ENCODE data around the gene SULT4A1.

Gene SULT4A1

GRCh38 chr22:43885319-43885671, 23.0 kb upstream of the SULT4A1 start:
- Histone ChIP-seq H3K4me1 (ENCODE audit: insufficient read depth, low read length, severe bottlenecking) (no peaks in the 10 kb centered on the region), H3F3A (ENCODE audit: insufficient read depth, low read length) (no peaks in the 10 kb centered on the region), H2AFZ (ENCODE audit: low read length) (no peak overlapping the region), H3K9ac (ENCODE audit: low read length) (no peak overlapping the region), H4K20me1 (ENCODE audit: insufficient read depth, low read length) (no peaks in the 10 kb centered on the region), H3K27me3 (ENCODE audit: insufficient read depth, low read length) (no peaks in the 10 kb centered on the region), H3K9me3 (ENCODE audit: low read length) (no peaks in the 10 kb centered on the region), H3K4me3 (ENCODE audit: low read depth, low read length, poor library complexity, severe bottlenecking) (no peak overlapping the region), H3K4me2 (ENCODE audit: low read length) (no peak overlapping the region), H3K79me2 (ENCODE audit: insufficient read depth, low read length) (no peaks in the 10 kb centered on the region), H3K27ac (ENCODE audit: low read depth, low read length, poor library complexity, severe bottlenecking) (no peak overlapping the region), H3K9me2 (ENCODE audit: low read depth, low read length) (no peaks in the 10 kb centered on the region), H3K36me3 (ENCODE audit: insufficient read depth, low read length) (no peaks in the 10 kb centered on the region)
- no peak for TF ChIP-seq EZH2 (IDR thresholded peaks at IDR 0.05; ENCODE audit: borderline replicate concordance, low read length)
- TF ChIP-seq CTCF (IDR thresholded peaks at IDR 0.05; ENCODE audit: low read length): no peak

DNA sequence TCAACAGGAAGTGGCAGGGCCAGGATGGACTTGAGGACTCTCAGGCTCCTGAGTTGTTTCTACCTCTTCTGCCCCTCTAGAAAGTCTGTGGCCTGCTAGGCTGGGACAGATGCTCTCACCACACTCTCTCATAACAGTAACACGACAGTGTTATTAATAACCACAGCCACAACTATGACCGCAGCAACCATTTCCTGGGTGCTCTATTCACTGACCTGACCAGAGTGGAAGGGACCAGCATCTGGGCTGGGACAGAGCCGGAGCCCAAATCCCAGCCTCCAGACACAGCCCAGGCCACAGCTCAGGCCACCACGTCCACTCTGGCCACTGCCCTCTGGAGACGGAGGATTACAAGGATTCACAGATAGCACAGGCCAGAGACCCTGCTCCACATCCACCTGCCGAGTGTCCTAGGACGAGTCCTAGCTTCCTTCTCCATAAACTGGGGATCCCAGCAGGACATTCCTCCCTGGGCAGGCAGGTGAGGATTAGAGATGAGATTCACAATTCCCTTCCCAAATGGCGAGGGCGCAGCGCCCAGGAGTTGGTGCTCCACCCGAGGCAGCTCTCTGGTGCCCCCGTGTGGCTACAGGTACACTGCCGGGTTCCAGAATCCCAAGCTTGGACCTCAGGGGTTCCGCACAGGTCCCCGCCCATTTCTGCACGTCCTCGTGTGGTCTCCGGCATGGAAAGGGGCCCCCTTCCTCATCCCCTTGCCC, 22.4 kb upstream of the SULT4A1 start:
- no peaks in the 10 kb centered on the region for H3K27me3 ChIP-seq (ENCODE audit: insufficient read depth, low read length)
- H3K9me2 ChIP-seq (ENCODE audit: low read depth, low read length): no peaks in the 10 kb centered on the region
- no peak overlapping the region for H2AFZ ChIP-seq (ENCODE audit: low read length)
- no peak overlapping the region for H3K27ac ChIP-seq (ENCODE audit: low read depth, low read length, poor library complexity, severe bottlenecking)
- peak; percentile 76 for TF ChIP-seq CTCF (IDR thresholded peaks at IDR 0.05; ENCODE audit: low read length)
- no peak for TF ChIP-seq EZH2 (IDR thresholded peaks at IDR 0.05; ENCODE audit: borderline replicate concordance, low read length)
- no peaks in the 10 kb centered on the region for H4K20me1 ChIP-seq (ENCODE audit: insufficient read depth, low read length)
- no peaks in the 10 kb centered on the region for H3K4me1 ChIP-seq (ENCODE audit: insufficient read depth, low read length, severe bottlenecking)
- H3F3A ChIP-seq (ENCODE audit: insufficient read depth, low read length): no peaks in the 10 kb centered on the region
- H3K9me3 ChIP-seq (ENCODE audit: low read length): no peaks in the 10 kb centered on the region
- H3K4me3 ChIP-seq (ENCODE audit: low read depth, low read length, poor library complexity, severe bottlenecking): no peak overlapping the region
- no peak overlapping the region for H3K9ac ChIP-seq (ENCODE audit: low read length)
- H3K36me3 ChIP-seq (ENCODE audit: insufficient read depth, low read length): no peaks in the 10 kb centered on the region
- no peak overlapping the region for H3K4me2 ChIP-seq (ENCODE audit: low read length)
- H3K79me2 ChIP-seq (ENCODE audit: insufficient read depth, low read length): no peaks in the 10 kb centered on the region

DNA sequence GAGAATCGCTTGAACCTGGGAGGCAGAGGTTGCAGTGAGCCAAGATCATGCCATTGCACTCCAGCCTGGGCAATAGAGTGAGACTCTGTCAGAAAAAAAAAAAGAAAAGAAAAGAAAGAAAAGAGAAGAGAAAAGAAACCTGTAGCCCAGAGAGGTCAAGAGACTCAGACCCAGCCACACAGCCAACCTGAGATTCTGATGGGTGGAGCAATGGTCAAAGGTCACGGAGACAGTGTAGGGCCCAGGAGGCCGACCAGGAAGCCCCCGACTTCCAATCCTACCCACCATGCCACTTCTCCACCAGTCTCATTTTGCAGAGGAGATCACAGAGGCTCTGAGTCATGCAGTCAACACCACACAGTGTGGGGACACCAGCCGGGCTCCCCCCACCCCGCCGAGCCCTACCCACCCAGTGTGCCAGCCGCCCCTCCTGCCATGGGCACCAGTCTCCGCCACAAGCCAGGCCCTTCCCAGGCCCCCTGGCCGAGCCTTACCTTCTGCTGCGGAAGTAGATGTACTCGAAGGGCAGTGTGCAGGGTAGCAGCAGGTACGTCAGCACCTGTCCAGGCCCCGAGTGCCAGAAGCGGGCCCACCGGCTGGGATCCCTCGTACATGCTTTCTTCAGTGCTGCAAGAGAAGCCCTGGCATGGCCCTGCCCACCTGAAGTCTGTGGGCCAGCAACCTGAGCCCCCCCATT, 21.6 kb upstream of the SULT4A1 start:
- Histone ChIP-seq H3F3A (ENCODE audit: insufficient read depth, low read length) (no peaks in the 10 kb centered on the region), H3K27ac (ENCODE audit: low read depth, low read length, poor library complexity, severe bottlenecking) (no peak overlapping the region), H3K4me2 (ENCODE audit: low read length) (no peak overlapping the region), H3K9me3 (ENCODE audit: low read length) (no peaks in the 10 kb centered on the region), H3K36me3 (ENCODE audit: insufficient read depth, low read length) (no peaks in the 10 kb centered on the region), H2AFZ (ENCODE audit: low read length) (no peak overlapping the region), H3K4me1 (ENCODE audit: insufficient read depth, low read length, severe bottlenecking) (no peaks in the 10 kb centered on the region), H3K27me3 (ENCODE audit: insufficient read depth, low read length) (no peaks in the 10 kb centered on the region), H3K4me3 (ENCODE audit: low read depth, low read length, poor library complexity, severe bottlenecking) (no peak overlapping the region), H3K79me2 (ENCODE audit: insufficient read depth, low read length) (no peaks in the 10 kb centered on the region), H4K20me1 (ENCODE audit: insufficient read depth, low read length) (no peaks in the 10 kb centered on the region), H3K9me2 (ENCODE audit: low read depth, low read length) (no peaks in the 10 kb centered on the region), H3K9ac (ENCODE audit: low read length) (no peak overlapping the region)
- TF ChIP-seq CTCF (IDR thresholded peaks at IDR 0.05; ENCODE audit: low read length) (no peak), EZH2 (IDR thresholded peaks at IDR 0.05; ENCODE audit: borderline replicate concordance, low read length) (no peak)
